Adipose tissue (tissue), 3 donors: ENCODE results near the gene PPP6C. TPM values are rescaled to one million over a fixed set of nuclear protein-coding genes. Genes with fewer than 3 reads are reported as not detected.
"Not testable (repeated sequence)": the region's sequence is repeated elsewhere in the genome, so short reads cannot be mapped to it uniquely, and the experiment has no call there.

Experiments
- H3K27ac ChIP-seq: one replicate; pipeline ENCODE4 v1.5.1; 2013; ENCODE audit warnings: low read depth, low read length
- WGBS, 3 donors: extraction: QIAGEN DNeasy Blood & Tissue Kit; methylation state at CpG; one replicate each; pipeline ENCODE4 v1.1.7; 2013; 5-methylcytosine and 5-hydroxymethylcytosine counted together
- polyA plus RNA-seq, 3 donors: library from polyadenylated mRNA; stranded (reverse); fragments of 200-250 nt; gene quantifications; one replicate each; pipeline ENCODE4 v1.2.3, GENCODE V29; 2013
- donor health status: healthy with polysubstance abuse.
- donor health status: Bipolar disorder and iron deficiency.
- donor health status: healthy.

The PPP6C gene
- polyA plus RNA-seq, 3 donors: 15.1 to 29.0 (median 23.8) TPM

- WGBS, 3 donors: 71 to 81% (median 80%) methylated on average over 3 of the region's 3 CpGs
- H3K27ac ChIP-seq: no peak overlapping the region
These were observed 42.1 kb downstream of the PPP6C start for GRCh38 chr9:125147401-125147951.

- no peak overlapping the region for H3K27ac ChIP-seq
- 54 to 69% (median 62%) methylated on average over 4 of the region's 4 CpGs for WGBS, 3 donors
These were observed 43.4 kb downstream of the PPP6C start for GRCh38 chr9:125146247-125146646.

GRCh38 chr9:125145425-125145824, 44.2 kb downstream of the PPP6C start:
- no peak overlapping the region for H3K27ac ChIP-seq
- 65 to 79% (median 65%) methylated on average over 4 of the region's 4 CpGs for WGBS, 3 donors

- H3K27ac ChIP-seq: no peak within 1 kb of the TSS
These were observed 46.1 kb downstream of the PPP6C start, which contains the start of gene SCAI for GRCh38 chr9:125143377-125144090. SCAI (minus strand) TSS chr9:125143528; CDS start chr9:125143437, 91 bp downstream.

GRCh38 chr9:125142560-125143376, 46.8 kb downstream of the PPP6C start:
- WGBS, 3 donors: 1 to 3% (median 2%) methylated on average over 47 to 54 of the region's 54 CpGs
- H3K27ac ChIP-seq: no peak overlapping the region

More at GRCh38 chr9:125143377-125144090, 46.1 kb downstream of the PPP6C start, which contains the start of gene SCAI:
- 0 to 1% (median 1%) methylated on average over 41 to 46 of the region's 46 CpGs for WGBS, 3 donors

- no peak overlapping the region for H3K27ac ChIP-seq
- WGBS, 3 donors: 80 to 98% (median 93%) methylated on average over 4 of the region's 4 CpGs
These were observed 47.9 kb downstream of the PPP6C start for GRCh38 chr9:125141751-125142150.

- WGBS, 3 donors: 58 to 84% (median 77%) methylated on average over 3 of the region's 3 CpGs
These were observed 48.4 kb downstream of the PPP6C start for GRCh38 chr9:125141251-125141650.

GRCh38 chr9:125140576-125140975, 49.0 kb downstream of the PPP6C start:
- WGBS, 3 donors: 84 to 91% (median 89%) methylated on average over 1 of the region's 1 CpG

More at GRCh38 chr9:125141251-125141650, 48.4 kb downstream of the PPP6C start:
- no peak overlapping the region for H3K27ac ChIP-seq

GRCh38 chr9:125137200-125137599, 52.4 kb downstream of the PPP6C start:
- 71 to 85% (median 81%) methylated on average over 4 of the region's 4 CpGs for WGBS, 3 donors

More at GRCh38 chr9:125140576-125140975, 49.0 kb downstream of the PPP6C start:
- no peak overlapping the region for H3K27ac ChIP-seq

GRCh38 chr9:125134976-125135375, 54.6 kb downstream of the PPP6C start:
- no peak overlapping the region for H3K27ac ChIP-seq

More at GRCh38 chr9:125137200-125137599, 52.4 kb downstream of the PPP6C start:
- H3K27ac ChIP-seq: no peak overlapping the region

GRCh38 chr9:125133403-125134329, 55.9 kb downstream of the PPP6C start:
- no peak overlapping the region for H3K27ac ChIP-seq
- 67 to 87% (median 79%) methylated on average over 1 of the region's 1 CpG for WGBS, 3 donors

GRCh38 chr9:125131778-125132177, 57.8 kb downstream of the PPP6C start:
- H3K27ac ChIP-seq: no peak overlapping the region
- 59 to 93% (median 92%) methylated on average over 6 of the region's 6 CpGs for WGBS, 3 donors

- WGBS, 3 donors: 52 to 89% (median 54%) methylated on average over 2 of the region's 2 CpGs
These were observed 63.4 kb downstream of the PPP6C start for GRCh38 chr9:125126019-125126746.

GRCh38 chr9:125125523-125125922, 64.1 kb downstream of the PPP6C start:
- no peak overlapping the region for H3K27ac ChIP-seq
- WGBS, 3 donors: 59 to 86% (median 65%) methylated on average over 6 to 7 of the region's 7 CpGs

More at GRCh38 chr9:125126019-125126746, 63.4 kb downstream of the PPP6C start:
- H3K27ac ChIP-seq: no peak overlapping the region

GRCh38 chr9:125121146-125121545, 68.5 kb downstream of the PPP6C start:
- WGBS, 3 donors: 54 to 80% (median 59%) methylated on average over 2 of the region's 2 CpGs
- no peak overlapping the region for H3K27ac ChIP-seq

GRCh38 chr9:125119643-125120286, 69.8 kb downstream of the PPP6C start:
- 52 to 68% (median 58%) methylated on average over 4 of the region's 4 CpGs for WGBS, 3 donors
- H3K27ac ChIP-seq: no peak overlapping the region

GRCh38 chr9:125118696-125119095, 70.9 kb downstream of the PPP6C start:
- not testable (repeated sequence) for H3K27ac ChIP-seq
- 97 to 98% (median 97%) methylated on average over 2 of the region's 2 CpGs for WGBS, 3 donors
